HG03342 (cell line): ENCODE data around the gene MLF2.

Experiments
- ATAC-seq: cut with Tn5 transposase; IDR thresholded peaks from one replicate; pipeline ENCODE4 v1.9.1; 2021; ENCODE audit warnings: mild to moderate bottlenecking, moderate library complexity; ENCODE audit not compliant: unreplicated experiment

The MLF2 gene

DNA sequence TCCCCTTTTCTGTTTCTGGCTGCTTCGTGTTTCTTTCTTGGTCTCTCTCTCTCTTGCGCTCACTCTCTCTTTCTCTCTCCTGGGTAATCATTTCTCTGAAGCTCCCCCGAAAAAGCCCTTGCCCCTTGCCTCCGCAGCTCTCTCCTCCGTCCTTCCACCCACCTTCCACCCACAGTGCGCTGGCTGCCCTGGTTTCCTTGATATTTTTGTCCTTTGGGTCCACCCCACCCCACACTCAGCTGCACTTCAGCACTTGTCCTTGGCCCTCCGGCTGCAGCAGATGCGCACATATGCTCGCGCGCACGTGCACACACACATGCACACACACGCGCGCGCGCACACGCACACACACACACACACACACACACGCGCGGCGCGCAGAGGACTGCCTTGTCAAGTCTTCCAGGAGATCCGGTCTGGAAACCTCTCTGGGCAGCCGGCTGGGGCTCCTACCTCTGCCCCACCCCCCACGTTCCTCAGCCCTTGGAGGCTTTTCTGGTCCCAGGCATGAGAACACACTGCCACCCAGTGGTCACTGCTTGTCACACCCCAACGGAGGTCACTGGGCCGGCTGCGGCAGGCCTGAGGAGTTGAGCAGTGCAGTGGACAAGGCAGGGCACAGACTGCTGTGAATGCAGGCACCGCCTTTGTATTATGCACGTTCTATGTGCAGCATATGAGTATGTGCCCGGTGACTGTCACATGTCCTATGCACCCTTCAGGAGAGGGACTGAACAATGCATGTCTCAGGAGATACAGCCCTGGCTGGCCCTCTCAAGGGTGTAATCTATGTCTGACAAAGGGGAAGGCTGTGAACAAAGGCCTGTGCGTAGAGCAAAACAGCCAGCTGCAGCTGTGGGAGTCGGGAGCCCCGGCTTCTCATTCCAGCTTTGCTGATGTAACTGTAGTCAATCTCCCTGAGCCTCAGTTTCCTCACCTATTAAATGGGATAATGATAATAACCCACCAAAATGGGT is 25.9 kb upstream of the MLF2 start:
- no peak for ATAC-seq

DNA sequence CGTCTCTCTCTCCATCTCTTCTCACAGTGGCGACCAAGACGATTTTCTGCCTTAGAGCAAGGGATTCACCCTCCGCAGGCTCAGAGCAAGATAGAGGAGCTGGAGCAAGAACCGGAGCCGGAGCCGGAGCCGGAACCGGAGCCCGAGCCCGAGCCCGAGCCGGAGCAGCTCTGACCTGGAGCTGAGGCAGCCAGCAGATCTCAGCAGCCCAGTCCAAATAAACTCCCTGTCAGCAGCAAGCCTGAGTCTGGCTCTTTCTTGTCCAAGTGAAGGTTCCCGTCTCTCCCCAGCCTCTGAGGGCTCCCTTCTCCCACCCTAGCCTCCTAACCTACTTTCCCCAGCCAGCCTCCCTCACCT is 25.3 kb upstream of the MLF2 start:
- no peak for ATAC-seq

GRCh38 chr12:6777386-6777785 is 24.4 kb upstream of the MLF2 start:
- ATAC-seq = no peak

DNA sequence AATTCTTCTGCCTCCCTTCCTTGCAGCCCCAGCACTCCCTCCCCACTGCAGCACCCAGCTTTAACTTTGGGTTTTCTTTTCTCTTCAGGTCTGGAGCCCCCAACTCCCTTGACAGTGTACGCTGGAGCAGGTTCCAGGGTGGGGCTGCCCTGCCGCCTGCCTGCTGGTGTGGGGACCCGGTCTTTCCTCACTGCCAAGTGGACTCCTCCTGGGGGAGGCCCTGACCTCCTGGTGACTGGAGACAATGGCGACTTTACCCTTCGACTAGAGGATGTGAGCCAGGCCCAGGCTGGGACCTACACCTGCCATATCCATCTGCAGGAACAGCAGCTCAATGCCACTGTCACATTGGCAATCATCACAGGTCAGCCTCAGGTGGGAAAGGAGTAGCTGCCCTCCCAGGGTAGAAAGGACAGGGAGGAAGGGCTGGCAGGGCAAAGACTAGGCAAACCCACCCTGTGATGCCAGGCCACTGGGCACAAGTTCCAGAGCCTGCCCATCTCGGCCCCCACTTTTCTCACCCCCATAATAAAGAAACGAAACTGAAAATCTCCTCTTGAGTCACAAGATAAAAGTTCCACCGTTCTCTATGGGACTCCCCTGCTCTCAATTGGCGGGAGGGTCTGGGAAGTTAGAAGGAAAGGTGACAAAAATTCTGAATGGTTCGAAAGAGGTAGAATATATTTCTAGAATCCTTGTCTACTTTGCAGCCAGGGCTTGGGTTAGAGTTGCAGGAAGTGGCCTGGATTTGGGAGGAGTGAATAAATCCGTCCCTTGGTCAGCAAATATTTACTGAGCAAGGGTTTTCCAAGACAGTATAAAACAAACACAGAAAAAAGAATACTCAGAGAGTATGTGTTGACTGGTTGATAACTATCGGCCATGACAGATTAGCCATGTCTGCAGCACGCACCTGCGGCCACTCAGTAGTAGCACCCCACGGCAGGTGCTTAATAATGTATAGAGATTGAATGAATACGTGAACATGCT is 22.5 kb upstream of the MLF2 start:
- no peak for ATAC-seq

GRCh38 chr12:6774499-6775062 is 21.6 kb upstream of the MLF2 start:
- ATAC-seq = no peak

DNA sequence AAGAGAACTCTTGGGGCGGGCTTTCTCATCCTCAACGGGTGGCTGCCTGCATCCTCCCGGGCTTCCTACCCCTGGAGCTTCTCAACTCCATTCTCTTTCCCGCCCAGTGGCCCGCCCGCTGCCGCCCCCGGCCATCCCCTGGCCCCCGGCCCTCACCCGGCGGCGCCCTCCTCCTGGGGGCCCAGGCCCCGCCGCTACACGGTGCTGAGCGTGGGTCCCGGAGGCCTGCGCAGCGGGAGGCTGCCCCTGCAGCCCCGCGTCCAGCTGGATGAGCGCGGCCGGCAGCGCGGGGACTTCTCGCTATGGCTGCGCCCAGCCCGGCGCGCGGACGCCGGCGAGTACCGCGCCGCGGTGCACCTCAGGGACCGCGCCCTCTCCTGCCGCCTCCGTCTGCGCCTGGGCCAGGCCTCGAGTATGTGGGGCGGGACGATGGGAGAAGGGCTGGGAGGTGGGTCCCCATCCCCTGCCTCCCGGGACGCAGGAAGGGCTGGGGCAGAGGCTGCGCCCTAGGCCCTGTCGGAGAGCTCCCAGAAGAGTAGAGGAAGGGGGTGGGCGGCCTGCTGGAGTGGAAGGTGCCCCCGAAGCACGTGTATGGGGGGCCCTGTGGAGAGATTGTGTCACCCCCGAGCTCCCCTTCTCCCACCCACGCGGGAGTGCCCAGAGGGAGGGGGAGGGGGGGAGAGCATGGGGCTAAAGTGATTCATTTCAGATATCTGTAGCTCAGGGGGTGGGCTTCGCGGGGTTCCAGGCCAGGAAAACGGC is 20.8 kb upstream of the MLF2 start:
- ATAC-seq = no peak

- ATAC-seq = no peak
Measured at GRCh38 chr12:6772726-6773589, 20.0 kb upstream of the MLF2 start.

- no peak for ATAC-seq
Measured at GRCh38 chr12:6772331-6772695, 19.4 kb upstream of the MLF2 start, which contains the start of gene LAG3. Gene LAG3 (plus strand): TSS chr12:6772520. CDS start chr12:6772853, 333 bp downstream.

DNA sequence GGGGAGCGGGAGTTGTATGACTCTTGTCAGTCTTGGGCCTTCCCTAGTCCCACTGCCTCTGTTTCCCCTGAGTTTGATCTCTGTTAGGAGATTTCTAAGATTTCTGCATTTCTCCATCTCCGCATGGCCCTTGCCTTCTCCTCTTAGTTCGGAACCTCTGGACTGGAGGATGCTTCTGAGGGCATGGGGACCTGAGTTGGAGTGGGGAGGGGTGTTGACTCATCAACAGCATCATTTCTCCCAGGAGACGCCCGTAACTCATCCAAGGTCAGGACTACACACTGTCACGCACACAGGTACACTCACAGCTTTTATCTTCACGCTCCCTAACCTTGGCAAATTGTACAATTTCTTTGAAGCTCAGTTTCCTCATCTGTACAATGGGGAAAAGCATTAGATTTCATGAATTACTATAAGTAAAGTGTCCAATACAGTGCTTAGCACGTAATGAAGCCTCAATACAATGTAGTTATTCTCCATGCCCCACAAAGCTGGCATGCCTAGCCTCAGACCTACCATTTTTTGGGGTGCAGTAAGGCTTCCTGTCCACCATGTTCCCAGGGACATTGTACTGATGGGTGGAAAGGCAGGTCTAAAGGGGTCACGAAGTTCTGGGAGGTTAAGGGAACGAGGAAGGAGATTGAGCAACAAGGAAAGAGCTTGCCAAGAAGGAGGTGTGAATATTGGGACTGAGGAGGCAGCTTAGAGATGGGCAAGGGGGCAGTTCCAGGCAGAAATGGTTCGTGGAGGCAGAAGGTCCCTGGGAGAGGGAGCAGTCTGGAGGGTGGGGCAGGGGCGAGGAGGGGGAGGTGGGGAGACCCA is 18.8 kb upstream of the MLF2 start:
- ATAC-seq = no peak

GRCh38 chr12:6771091-6771495 is 18.2 kb upstream of the MLF2 start:
- no peak for ATAC-seq

DNA sequence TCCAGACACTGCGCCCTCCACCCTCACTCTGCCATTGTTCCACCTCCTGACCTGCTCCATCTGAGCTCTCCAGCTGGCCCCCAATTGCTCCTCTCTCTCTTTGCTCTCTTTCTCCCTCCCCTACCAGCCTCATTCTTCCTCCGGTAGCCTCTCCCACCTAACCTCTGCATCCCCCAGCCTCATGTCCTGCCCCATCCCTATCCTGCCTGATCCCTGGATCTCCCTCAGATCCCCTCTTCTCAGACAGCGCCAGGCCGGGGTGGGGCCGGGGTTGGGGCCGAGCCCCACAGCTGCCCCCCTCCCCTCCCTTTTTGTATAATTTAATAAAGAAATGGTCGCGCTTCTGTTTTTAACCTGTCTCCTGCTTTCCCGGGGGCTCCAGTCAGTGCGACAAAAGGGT is 17.7 kb upstream of the MLF2 start:
- no peak for ATAC-seq

DNA sequence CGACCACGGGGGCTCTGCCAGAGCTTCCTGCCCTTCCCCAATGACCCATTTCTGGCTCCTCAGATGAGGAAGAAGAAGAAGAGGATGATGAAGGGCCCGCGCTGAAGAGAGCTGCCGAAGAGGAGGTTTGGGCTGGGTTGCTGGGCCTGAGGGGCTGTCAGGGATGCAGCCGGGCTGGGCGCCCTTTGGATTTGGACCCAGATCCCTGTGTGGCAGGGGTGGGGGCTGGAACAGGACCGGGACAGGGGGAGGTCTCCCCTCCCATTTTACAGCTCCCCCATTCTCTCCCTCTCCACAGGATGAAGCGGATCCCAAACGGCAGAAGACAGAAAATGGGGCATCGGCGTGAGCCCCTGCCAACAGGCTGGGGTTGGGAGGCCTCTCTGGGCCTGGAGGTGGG is 17.2 kb upstream of the MLF2 start:
- no peak for ATAC-seq

- ATAC-seq = no peak
Measured at GRCh38 chr12:6769666-6770065, 16.7 kb upstream of the MLF2 start.

- ATAC-seq = no peak
Measured at GRCh38 chr12:6768990-6769389, 16.0 kb upstream of the MLF2 start.

DNA sequence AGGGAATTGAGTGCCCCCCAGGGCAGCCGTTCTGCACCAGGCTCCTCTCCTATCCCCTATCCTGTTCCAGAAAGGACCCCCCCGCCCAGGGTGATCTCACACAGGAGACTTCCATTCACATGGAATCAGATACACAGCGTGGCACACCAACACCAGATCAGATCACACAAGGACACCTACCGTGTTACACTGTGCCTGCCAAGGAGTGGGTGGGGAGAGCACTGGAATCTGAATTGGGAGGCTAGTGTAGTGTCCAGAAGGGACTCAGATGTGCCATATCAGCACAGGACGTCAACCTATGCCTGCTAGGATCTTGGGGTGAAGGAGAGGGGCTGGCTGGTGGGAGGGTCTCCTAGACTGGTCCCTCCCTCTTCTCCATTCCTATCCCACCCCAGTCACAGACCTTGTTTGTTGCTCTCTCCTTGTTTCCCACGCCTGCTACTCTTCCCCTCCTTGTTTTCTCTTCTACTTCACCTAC is 15.5 kb upstream of the MLF2 start:
- no peak for ATAC-seq

GRCh38 chr12:6767353-6768319 is 14.7 kb upstream of the MLF2 start:
- ATAC-seq = no peak

DNA sequence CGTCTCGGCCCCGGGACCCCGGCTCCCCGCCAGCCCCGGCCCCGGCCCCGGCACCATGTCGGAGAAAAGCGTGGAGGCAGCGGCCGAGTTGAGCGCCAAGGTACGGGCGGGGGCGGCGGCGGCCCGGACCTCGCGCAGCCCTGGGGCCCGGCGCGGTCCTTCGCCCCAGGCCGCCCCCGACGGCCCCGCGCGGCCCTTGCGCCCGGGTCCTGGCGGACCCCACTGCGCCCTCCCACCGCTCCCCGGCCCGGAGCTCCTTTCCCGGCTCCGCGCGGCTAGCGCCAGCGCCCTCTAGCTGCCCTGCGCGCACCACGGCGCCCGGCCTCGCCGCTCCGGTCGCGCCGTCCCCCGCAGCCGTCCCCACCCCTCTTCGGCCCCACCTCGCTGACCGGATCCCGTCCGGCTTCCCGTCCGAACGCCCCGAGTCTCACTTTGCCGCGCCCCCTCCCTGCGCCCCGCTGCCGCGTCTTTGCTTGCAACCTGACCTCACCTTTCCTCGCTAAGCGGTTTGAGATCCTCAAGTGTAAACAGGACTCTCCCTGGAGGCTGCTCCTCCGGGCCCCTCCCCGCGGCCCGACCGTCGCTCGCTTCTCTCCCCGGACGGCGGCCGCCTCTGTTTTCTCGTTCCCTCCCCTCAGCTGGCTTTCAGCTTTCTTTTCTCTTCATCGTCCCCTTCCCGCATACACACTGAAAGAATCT is 13.9 kb upstream of the MLF2 start:
- peak; percentile 37 for ATAC-seq
